ENCODE results near the gene PANK4. TPM values are rescaled to one million over a fixed set of nuclear protein-coding genes. Genes with fewer than 3 reads are reported as not detected.

PANK4 gene
- total RNA-seq, 1 experiment from 2014 or later = 45.6 TPM

GRCh38 chr1:2544093-2544874, 17.9 kb upstream of the PANK4 start:
- H3K9me3 ChIP-seq (ENCODE audit: low read depth, low read length, poor library complexity, severe bottlenecking) = no peaks in the 10 kb centered on the region
- no peaks in the 10 kb centered on the region for H3K27me3 ChIP-seq (replicated peaks; ENCODE audit: insufficient read depth, low read depth, low read length, poor library complexity)
- no peak for DNase-seq (ENCODE audit: low spot score)
- H3K36me3 ChIP-seq (ENCODE audit: insufficient read depth, low read length, poor library complexity, severe bottlenecking) = no peaks in the 10 kb centered on the region
- TF ChIP-seq, protein P1, sequence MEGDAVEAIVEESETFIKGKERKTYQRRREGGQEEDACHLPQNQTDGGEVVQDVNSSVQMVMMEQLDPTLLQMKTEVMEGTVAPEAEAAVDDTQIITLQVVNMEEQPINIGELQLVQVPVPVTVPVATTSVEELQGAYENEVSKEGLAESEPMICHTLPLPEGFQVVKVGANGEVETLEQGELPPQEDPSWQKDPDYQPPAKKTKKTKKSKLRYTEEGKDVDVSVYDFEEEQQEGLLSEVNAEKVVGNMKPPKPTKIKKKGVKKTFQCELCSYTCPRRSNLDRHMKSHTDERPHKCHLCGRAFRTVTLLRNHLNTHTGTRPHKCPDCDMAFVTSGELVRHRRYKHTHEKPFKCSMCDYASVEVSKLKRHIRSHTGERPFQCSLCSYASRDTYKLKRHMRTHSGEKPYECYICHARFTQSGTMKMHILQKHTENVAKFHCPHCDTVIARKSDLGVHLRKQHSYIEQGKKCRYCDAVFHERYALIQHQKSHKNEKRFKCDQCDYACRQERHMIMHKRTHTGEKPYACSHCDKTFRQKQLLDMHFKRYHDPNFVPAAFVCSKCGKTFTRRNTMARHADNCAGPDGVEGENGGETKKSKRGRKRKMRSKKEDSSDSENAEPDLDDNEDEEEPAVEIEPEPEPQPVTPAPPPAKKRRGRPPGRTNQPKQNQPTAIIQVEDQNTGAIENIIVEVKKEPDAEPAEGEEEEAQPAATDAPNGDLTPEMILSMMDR (conservative IDR thresholded peaks at IDR 0.05; ENCODE audit: low read depth, low read length) = no peak
- no peak for TF ChIP-seq EZH2 (IDR thresholded peaks at IDR 0.05; ENCODE audit: borderline replicate concordance, low read depth, low read length, poor library complexity, severe bottlenecking)
- intact Hi-C loops (cut with micrococcal nuclease; ENCODE audit: unreplicated experiment) = no loop called here
- H3K4me3 ChIP-seq (ENCODE audit: low read depth, low read length, poor library complexity, severe bottlenecking) = no peak overlapping the region
- H3K4me1 ChIP-seq (ENCODE audit: insufficient read depth, low read length, poor library complexity, severe bottlenecking) = peaks cover 37% of the 10 kb centered on the region
- no peak overlapping the region for H3K27ac ChIP-seq (ENCODE audit: low read depth, low read length, poor library complexity, severe bottlenecking)
- POLR2A ChIA-PET (ENCODE audit: low non-redundant PET) = no interaction called here
- BruUV-seq (replicated peaks) = no TSS peak
- CTCF ChIA-PET = no interaction called here

- H3K27ac ChIP-seq (ENCODE audit: low read depth, low read length, poor library complexity, severe bottlenecking) = no peak overlapping the region
- H3K9me3 ChIP-seq (ENCODE audit: low read depth, low read length, poor library complexity, severe bottlenecking) = no peaks in the 10 kb centered on the region
- H3K4me3 ChIP-seq (ENCODE audit: low read depth, low read length, poor library complexity, severe bottlenecking) = no peak overlapping the region
- H3K27me3 ChIP-seq (replicated peaks; ENCODE audit: insufficient read depth, low read depth, low read length, poor library complexity) = no peaks in the 10 kb centered on the region
- CTCF ChIA-PET = no interaction called here
- H3K4me1 ChIP-seq (ENCODE audit: insufficient read depth, low read length, poor library complexity, severe bottlenecking) = peaks cover 37% of the 10 kb centered on the region
- intact Hi-C loops (cut with micrococcal nuclease; ENCODE audit: unreplicated experiment) = no loop called here
- POLR2A ChIA-PET (ENCODE audit: low non-redundant PET) = no interaction called here
- no peaks in the 10 kb centered on the region for H3K36me3 ChIP-seq (ENCODE audit: insufficient read depth, low read length, poor library complexity, severe bottlenecking)
- DNase-seq (ENCODE audit: low spot score) = no peak
- TF ChIP-seq, protein P1 (conservative IDR thresholded peaks at IDR 0.05; ENCODE audit: low read depth, low read length) = no peak
- no peak for TF ChIP-seq EZH2 (IDR thresholded peaks at IDR 0.05; ENCODE audit: borderline replicate concordance, low read depth, low read length, poor library complexity, severe bottlenecking)
- BruUV-seq (replicated peaks) = no TSS peak
These were observed 17.2 kb upstream of the PANK4 start for GRCh38 chr1:2543543-2544092.

DNA sequence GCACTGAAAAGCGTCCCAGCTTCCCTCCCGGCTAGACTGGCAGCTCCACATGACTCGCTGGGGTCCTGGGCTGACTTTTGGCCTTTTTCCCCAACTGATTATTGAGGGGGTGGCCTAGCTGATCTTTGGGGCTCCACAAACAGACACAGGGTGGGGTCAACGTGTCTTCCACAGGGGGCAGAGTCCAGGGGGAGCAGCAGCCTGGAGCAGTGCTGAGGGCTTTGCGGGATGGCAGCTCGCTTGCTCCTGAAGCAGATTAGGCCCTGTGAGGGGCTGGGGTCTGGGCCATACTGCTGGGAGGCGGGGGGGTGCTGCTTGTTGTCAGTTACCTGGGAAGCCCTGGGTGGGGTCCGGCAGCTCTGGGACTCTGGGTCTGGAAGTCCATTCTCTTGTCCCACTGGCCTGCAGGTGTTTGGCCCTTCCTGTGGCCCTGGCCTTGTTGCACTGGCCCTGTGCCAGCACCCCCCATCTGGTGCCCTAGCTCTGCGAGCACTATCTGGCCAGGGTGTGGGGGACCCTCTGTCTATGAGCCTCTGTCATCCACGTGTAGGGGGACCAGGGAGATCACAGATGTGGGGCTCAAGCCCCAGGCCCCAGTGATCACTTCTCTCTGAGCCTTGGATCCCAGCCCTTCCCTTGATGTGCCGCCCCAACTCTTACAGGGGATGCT, 16.0 kb upstream of the PANK4 start:
- DNase-seq (ENCODE audit: low spot score) = no peak
- Histone ChIP-seq H3K4me3 (ENCODE audit: low read depth, low read length, poor library complexity, severe bottlenecking) (no peak overlapping the region), H3K27ac (ENCODE audit: low read depth, low read length, poor library complexity, severe bottlenecking) (no peak overlapping the region), H3K4me1 (ENCODE audit: insufficient read depth, low read length, poor library complexity, severe bottlenecking) (peaks cover 24% of the 10 kb centered on the region), H3K27me3 (replicated peaks; ENCODE audit: insufficient read depth, low read depth, low read length, poor library complexity) (no peaks in the 10 kb centered on the region), H3K36me3 (ENCODE audit: insufficient read depth, low read length, poor library complexity, severe bottlenecking) (no peaks in the 10 kb centered on the region), H3K9me3 (ENCODE audit: low read depth, low read length, poor library complexity, severe bottlenecking) (no peaks in the 10 kb centered on the region)
- POLR2A ChIA-PET (ENCODE audit: low non-redundant PET) = no interaction called here
- intact Hi-C loops (cut with micrococcal nuclease; ENCODE audit: unreplicated experiment) = no loop called here
- no TSS peak for BruUV-seq (replicated peaks)
- CTCF ChIA-PET = no interaction called here
- TF ChIP-seq, protein P1 (conservative IDR thresholded peaks at IDR 0.05; ENCODE audit: low read depth, low read length) = no peak
- TF ChIP-seq EZH2 (IDR thresholded peaks at IDR 0.05; ENCODE audit: borderline replicate concordance, low read depth, low read length, poor library complexity, severe bottlenecking) = no peak

Measured in A673 (cell line).